Measurements from ENCODE around the gene MRPS31.
"Not testable (repeated sequence)": the region's sequence is repeated elsewhere in the genome, so short reads cannot be mapped to it uniquely, and the experiment has no call there.

Gene MRPS31

DNA sequence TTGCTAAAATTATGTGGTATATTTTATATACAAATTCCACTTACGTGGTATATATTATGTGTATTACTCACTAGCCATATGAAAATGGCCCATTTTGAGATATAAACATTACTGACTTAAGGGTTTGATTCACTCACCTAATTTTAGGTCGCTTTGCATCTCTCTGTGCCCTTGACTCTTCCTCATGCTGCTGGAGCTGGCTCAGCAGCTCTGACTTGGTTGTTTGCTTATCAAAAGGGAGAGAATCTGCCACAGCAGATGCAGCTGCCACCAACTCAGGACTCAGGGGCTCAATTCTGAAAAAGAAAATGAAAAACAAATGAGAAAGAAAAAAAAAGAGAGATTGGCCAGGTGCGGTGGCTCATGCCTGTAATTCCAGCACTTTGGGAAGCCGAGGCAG lies 12.2 kb downstream of the MRPS31 start:
- no peak for DNase-seq

DNA sequence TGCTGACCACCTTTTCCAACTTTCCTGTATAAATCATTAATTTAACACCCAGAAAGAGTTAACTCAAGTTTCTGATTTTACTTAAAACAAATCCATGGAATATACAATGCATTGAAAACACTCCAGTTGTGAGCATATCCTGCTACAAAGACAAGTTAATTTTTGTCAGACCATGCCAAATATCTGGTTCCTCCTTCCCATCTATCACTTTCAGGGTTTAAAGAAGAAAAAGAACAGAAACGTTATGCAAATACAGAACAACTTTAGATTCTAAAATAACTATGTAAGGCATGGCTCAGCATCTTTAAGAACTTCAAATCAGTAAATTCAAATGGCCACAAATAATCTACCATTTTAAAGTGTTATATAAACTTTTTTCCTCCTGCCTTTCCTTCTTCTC lies 14.9 kb downstream of the MRPS31 start:
- DNase-seq = no peak

DNA sequence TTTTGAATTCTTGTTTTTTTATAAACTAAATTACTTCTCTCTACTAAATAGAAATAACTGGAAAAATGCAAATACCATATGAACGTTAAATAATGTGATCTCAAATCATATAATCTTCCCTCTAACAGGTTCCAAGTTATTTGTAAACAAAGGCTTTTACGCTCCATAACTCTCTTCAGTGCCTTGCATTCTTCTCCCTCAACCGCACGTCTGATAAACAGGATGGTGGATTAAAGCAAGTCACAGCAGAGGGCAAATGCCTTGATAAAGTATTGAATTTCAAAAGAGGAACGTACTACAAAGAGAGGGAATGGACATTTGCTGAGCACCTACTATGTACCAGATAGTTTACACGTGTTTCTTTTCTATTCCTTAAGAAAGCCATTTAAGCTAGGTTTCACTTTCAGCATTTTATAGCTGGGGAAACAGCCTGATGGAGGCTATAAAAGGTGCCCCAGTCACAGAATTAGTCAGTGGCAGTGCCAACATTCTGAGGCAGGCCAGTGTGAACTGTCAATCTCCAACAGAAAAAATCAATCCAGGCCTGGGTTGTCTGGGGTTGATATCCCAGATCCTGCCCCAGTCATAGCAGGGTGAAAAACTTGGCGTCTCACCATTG lies 15.8 kb downstream of the MRPS31 start:
- no peak for DNase-seq

DNA sequence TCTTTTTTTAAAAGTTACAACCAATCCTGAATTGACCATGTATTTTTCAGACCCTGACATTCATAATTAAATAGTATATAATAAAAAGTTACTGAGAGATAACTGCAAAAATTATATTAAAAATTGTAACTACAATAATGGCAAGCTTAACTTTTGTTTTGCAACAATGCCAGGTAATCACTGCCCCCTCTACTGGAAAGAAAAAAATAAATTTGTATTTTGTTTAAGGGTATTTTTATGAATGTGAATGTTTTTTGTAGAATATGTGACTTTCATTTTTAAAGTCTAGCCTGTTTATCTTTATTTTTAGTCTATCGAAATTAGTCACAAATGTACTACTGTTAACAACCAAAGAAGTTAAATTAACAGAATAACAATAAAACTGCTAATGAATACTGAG lies 21.7 kb downstream of the MRPS31 start:
- DNase-seq = no peak

DNA sequence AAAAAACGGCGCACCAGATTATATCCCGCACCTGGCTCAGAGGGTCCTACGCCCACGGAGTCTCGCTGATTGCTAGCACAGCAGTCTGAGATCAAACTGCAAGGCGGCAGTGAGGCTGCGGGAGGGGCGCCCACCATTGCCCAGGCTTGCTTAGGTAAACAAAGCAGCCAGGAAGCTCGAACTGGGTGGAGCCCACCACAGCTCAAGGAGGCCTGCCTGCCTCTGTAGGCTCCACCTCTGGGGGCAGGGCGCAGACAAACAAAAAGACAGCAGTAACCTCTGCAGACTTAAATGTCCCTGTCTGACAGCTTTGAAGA lies 35.8 kb downstream of the MRPS31 start:
- not testable (repeated sequence) for DNase-seq

DNA sequence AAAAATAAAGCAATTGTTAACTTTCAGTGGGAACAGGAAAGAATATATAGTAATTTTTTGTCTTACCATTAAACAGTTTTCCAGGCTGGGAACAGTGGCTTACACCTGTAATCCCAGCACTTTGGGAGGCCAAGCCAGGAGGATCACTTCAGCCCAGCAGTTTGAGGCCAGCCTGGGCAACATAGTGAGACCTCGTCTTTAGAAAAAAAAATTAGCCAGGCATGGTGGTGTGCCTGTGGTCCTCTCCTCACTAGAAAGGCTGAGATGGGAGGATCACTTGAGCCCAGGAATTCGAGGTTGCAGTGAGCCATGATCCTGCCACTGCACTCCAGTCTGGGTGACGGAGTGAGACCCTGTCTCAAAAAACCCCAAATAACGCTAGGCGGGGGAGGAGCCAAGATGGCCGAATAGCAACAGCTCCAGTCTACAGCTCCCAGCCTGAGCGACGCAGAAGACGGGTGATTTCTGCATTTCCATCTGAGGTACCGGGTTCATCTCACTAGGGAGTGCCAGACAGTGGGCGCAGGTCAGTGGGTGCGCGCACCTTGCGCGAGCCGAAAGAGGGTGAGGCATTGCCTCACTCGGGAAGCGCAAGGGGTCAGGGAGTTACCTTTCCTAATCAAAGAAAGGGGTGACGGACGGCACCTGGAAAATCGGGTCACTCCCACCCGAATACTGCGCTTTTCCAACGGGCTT lies 36.3 kb downstream of the MRPS31 start:
- DNase-seq = not testable (repeated sequence)

DNA sequence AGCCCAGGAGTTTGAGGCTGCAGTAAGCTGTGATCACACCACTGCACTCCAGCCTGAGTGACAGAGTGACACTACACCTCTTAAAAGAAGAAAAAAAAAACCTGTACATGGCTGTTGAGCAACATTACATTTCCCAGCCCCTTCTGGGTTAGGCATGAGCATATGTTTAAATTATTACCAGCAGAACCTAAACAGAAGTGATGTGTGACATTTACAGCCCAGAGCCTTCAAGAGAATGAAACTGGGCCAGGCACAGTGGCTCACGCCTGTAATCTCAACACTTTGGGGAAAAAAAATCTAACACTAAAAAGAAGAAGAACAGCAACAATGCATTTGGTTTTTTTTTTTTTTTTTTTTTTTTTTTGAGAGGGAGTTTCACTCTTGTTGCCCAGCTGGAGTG lies 38.3 kb downstream of the MRPS31 start:
- no peak for DNase-seq

DNA sequence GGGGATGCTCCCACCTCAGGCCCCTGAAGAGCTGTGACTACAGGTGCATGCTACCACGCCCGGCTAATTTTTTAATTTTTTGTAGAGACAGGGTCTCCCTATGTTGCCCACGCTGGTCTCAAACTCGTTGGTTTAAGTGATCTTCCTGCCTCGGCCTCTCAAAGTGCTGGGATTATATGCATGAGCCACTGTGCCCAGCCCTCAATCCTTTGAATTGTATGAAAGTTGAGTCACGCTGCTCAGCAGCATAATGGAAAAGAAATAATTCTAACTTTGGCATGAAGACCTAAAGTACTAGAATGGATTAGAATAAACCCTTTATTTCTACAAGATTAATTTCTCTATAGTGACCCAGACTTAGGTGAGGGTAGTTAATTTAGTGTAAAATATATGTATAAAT lies 42.4 kb downstream of the MRPS31 start:
- DNase-seq = no peak

DNA sequence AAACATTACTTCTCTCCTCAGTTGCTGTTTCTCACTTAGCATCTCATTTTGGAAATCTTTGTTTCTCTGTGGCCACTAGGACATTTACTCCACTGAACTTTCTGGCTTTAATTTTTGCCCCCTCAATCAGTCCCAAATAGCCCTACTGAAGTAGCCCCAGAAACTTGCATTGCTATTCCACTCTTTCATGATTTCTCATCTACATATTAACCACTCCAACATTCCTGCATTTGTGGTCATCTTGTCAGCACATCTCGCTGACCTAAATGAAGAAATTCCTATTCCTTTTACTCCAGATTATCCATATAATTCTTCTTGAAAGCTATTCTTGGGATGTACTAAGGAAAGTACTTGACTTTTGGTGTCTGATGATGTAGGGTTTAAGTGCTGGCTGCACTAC lies 56.6 kb downstream of the MRPS31 start:
- not testable (repeated sequence) for DNase-seq

DNA sequence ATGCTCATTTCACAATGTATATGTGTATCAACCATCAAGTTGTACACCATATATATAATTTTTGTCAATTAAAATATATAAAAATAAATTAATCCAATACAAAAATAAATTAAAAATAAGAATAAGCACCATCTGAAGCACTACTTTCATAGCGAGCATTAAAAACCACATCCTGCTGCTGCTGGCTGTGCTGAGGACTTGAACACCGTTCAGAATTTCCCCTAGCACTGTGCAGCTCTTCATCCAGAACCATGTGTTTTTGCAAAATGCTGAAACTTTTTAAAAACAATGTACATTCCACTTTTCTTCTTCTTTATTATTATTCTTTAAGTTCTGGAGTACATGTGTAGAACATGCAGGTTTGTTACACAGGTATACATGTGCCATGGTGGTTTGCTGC lies 64.6 kb downstream of the MRPS31 start:
- DNase-seq = no peak

DNA sequence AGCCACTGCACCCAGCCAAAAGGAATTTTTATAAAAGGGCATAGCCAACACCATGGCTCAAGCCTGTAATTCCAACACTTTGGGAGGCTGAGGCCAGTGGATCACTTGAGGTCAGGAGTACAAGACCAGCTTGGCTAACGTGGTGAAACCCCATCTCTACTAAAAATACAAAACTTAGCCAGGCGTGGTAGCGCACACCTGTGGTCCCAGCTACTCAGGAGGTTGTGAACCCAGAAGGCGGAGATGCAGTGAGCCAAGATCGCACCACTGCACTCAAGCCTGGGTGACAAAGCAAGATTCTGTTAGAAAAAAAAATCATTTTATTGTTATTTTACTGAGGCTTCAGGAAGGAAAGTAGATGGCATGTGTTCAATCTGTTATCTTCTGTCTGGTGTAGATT lies 73.3 kb downstream of the MRPS31 start:
- DNase-seq = no peak

DNA sequence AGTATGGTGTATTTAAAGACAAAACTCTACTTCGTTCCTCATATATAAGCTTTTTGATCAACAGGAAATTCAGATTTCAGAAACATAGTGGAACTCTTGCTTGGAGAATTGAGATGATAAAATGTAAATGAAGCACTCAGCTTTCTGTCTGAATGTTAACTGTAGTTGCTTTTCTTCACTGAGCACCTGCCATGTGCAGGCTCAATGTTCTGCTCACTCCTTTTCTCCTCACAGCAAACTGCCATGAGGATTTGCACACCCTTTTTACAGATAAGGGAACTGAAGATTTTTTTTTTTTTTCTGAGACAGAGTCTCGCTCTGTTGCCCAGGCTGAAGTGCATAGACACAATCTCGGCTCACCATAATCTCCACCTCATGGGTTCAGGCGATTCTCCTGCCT lies 76.6 kb downstream of the MRPS31 start:
- DNase-seq = no peak

DNA sequence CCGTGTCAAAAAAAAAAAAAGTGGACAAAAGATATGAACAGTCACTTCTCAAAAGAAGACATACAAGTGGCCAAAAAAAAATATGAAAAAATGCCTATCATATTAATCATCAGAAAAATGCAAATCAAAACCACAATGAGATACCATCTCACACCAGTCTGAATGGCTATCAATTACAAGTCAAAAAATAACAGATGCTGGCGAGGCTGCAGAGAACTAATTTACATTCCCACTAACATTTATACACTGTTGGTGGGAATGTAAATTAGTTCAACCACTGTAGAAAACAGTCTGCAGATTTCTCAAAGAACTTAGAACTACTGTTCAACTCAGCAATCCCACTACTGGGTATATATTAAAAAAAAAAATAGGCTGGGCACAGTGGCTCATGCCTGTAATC lies 78.0 kb downstream of the MRPS31 start:
- no peak for DNase-seq

DNA sequence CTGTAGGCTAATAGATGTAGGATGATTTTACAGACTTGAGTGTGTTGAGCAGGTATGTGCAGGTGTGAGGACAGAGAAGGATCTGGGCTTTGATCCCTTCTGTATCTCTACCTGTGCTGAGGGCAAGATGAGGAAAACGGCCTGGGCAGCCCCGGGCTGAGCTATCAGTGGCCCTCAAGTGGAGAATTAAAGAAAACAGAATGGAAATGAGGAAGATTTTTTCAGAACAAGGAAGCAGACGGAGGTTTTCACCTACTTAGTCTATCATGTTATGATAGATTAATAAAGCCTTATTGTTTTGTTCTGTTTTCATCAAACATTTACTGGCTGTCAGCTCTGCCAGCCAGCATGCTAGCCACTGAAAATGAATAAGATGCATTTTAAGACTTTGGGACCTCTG lies 82.2 kb downstream of the MRPS31 start:
- no peak for DNase-seq

DNA sequence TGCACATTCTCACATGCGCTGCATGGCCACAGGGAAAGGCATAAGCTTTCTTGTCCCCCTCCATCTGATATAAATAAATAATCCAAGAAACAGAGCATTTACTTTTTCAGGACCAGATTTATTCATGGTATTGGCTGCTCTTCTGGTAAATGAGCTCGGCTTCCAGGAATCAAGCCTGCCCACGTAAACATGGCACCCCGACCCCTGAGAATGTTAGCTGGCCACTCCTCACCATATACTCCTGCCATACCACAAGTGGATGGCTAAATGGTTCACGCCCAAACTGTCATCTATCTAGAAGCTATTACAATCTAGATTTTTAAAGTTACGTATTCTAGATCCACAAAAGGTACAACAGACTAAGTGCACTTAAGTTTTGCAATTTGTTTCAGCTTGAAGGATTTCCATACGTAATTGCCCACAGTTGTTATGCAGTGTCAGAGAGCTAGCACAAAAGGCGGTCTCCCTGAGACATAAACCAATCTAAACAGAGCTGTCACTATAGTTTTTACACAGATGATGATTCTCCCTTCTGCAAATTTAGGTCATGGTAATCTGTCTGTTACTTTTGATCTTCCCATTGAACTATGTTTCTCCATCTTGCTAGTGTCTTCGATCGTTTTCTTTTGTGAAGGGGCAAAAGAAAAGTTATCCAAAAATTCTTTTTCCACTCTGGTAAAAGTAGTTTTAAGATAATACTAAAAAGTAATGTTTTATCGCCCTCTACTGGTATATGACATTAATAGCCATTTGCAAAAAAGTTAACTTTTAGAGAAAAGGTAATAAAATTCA lies 88.3 kb downstream of the MRPS31 start:
- no peak for DNase-seq

DNA sequence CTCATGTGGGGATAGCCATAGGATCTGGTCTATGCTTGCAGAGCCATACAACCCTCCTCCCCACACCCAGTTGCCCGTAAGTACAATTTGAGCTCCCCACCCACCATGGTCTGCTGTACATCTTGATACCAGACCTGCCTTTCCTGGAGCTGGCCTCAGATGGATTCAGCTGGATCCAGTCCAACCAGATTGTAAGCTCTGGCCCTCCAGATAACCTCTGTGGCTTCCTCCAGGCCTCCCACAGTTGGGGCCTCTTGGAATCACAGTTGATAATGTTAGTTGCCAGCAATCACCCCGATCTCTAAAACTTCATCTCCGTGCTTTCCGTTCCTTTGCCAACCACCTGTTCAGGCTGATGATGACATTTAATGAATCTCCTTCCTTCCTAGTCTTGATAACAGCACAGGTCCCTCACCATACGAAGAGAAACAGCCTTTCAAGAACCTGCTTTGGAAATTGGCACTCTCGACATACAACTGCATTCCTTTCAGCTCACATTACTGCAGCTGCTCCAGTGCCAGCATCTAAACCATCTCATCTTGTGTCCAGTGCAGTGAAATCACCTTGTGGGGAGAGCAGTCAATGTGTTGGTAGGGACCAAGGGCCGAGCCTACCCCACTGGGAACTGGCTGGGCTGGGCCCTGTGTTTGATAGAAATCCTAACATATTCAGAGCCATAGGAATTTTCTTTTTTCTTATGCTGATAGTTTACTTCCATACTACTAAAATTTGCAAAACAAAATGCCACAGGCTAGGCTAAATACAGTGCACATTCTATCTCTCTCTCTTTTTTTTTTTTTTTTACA lies 89.4 kb downstream of the MRPS31 start:
- no peak for DNase-seq

DNA sequence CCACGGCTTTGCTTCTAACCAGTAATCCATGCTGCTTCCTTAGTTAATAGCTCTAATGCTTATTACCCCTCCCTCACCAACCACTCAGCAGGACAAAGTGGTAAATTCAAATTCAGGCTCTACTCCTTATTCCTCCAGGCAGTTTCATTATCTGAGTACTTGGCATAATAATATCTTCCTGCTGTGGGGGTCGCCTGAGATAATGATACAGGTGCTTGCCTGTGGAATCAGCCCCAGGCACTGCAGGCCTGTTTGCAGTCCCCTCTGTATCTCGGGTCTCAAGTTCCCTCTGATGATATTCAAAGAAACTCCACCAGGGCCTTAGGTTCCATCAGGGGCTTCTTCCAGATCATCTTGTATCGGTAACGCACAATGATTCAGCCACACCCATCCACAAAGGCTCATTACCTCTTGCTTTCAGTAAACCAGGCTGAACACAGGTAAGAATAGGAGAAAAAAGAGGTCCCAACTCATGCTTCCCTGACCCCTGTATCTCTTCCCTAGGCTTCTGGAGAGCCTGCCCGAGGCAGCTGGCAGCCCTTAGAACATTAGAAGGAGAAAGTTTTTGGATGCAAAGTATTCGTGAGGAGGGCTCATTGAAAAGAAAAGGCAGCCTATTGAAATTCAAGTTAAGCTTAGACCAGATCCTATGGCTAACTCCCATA lies 90.2 kb downstream of the MRPS31 start:
- no peak for DNase-seq

DNA sequence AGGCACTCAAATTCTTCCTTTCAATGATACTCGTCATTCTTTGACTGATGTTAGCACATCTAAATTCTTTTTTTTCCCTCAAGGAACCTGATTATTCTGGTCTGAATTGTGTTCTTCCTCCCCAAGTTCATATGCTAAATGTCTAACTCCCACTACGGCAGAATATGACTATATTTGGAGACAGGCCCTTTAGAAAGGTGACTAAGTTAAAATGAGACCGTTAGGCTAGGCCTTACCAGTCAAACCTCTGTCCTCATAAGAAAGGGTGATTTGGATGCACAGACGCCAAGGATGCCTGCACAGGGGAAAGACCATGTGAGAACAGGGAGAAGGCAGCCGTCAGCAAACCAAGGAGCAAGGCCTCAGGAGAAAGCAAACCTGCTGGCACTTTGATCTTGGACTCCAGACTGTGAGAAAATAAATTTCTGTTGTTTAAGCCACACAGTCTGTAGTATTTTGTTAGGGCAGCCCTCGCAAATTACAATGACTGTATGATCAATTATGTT lies 91.5 kb downstream of the MRPS31 start:
- no peak for DNase-seq

Measured in activated CD4-positive, alpha-beta T cell treated with anti-CD3 and anti-CD28 coated beads for 1 hour (primary cell).